Measurements from ENCODE around the gene RTN4R. TPM values are rescaled to one million over a fixed set of nuclear protein-coding genes. Genes with fewer than 3 reads are reported as not detected.

The RTN4R gene
- total and polyA plus RNA-seq, 2 of the 8 experiments (the other 6 are each of a cell fraction or from before 2014, with no cell fraction given), result 21.8 to 41.3 TPM

GRCh38 chr22:20233351-20234313, 34.5 kb downstream of the RTN4R start:
- H2BK5ac ChIP-seq (ENCODE audit: low read depth, low read length), result no peak overlapping the region
- POLR2A ChIA-PET (ENCODE audit: partially characterized antibody), result no interaction called here
- H3K4me1 ChIP-seq (replicated peaks in 1 of 4; ENCODE audit: control insufficient read depth in 3 of 4, insufficient read depth in 4 of 4, low read length in 3 of 4), result peaks cover 0 to under 1% (median 0%) of the 10 kb centered on the region in 4 experiments; a peak in 4 of 7 replicates
- H2BK15ac ChIP-seq (ENCODE audit: low read length), result no peak overlapping the region
- no peaks in the 10 kb centered on the region for H3K23me2 ChIP-seq (ENCODE audit: low read depth, low read length)
- H2AK5ac ChIP-seq (ENCODE audit: low read depth, low read length), result no peak overlapping the region
- no peak overlapping the region for H3K23ac ChIP-seq (ENCODE audit: insufficient read length)
- no peak overlapping the region for H3K56ac ChIP-seq (replicated peaks; ENCODE audit: insufficient read length, low read depth, low read length)
- no peak overlapping the region for H4K8ac ChIP-seq (ENCODE audit: extremely low read depth, insufficient read depth, low read length)
- H3K27me3 ChIP-seq (replicated peaks in 1 of 4; ENCODE audit: control insufficient read depth in 3 of 4, extremely low read depth in 1 of 4, insufficient read depth in 3 of 4, low read length in 3 of 4), result no peaks in the 10 kb centered on the region
- H3K79me2 ChIP-seq (ENCODE audit: control insufficient read depth in 1 of 2, insufficient read depth in 2 of 2, low read length in 2 of 2), result no peaks in the 10 kb centered on the region
- no peaks in the 10 kb centered on the region for H3K9me3 ChIP-seq (ENCODE audit: insufficient read depth in 2 of 2, low read depth in 1 of 2, low read length in 1 of 2)
- no peak overlapping the region for H3K4me3 ChIP-seq (ENCODE audit: extremely low read depth in 1 of 4, insufficient read depth in 2 of 4, low read depth in 3 of 4, low read length in 4 of 4)
- H2BK12ac ChIP-seq (ENCODE audit: low read depth, low read length), result no peak overlapping the region; the same call in 1 of the 2 replicates
- no peak overlapping the region for H3K4ac ChIP-seq (replicated peaks; ENCODE audit: insufficient read length, low read depth, low read length)
- no peak overlapping the region for H2BK120ac ChIP-seq (replicated peaks; ENCODE audit: low read depth, low read length)
- H3K18ac ChIP-seq (ENCODE audit: extremely low read depth, low read length), result no peak overlapping the region
- DNase-seq (ENCODE audit: low read depth in 1 of 2, low spot score in 2 of 2) (no peak), FAIRE-seq (no peak)
- no peaks in the 10 kb centered on the region for H3K79me1 ChIP-seq (ENCODE audit: low read depth, low read length)
- no peak overlapping the region for H4K91ac ChIP-seq (replicated peaks; ENCODE audit: insufficient read length, low read length)
- H3K14ac ChIP-seq (ENCODE audit: insufficient read length), result no peak overlapping the region
- H2BK20ac ChIP-seq (ENCODE audit: low read length), result no peak overlapping the region
- no peak overlapping the region for H3K9ac ChIP-seq (replicated peaks in 1 of 4; ENCODE audit: extremely low read depth in 1 of 4, low read depth in 3 of 4, low read length in 3 of 4)
- no peaks in the 10 kb centered on the region for H3K36me3 ChIP-seq (ENCODE audit: control insufficient read depth in 2 of 4, insufficient read depth in 4 of 4, low read length in 3 of 4)
- no peak overlapping the region for H4K5ac ChIP-seq (ENCODE audit: insufficient read length, low read depth, low read length)
- H2AFZ ChIP-seq (ENCODE audit: low read length), result no peak overlapping the region
- no peak overlapping the region for H3K4me2 ChIP-seq (ENCODE audit: insufficient read depth in 1 of 2, low read depth in 2 of 2, low read length in 2 of 2)
- H4K20me1 ChIP-seq (replicated peaks in 1 of 2; ENCODE audit: control insufficient read depth in 1 of 2, insufficient read depth in 2 of 2, low read length in 2 of 2), result peaks cover 0 to 2% of the 10 kb centered on the region in 2 experiments
- WGBS, 2 experiments (ENCODE audit: extremely low coverage in 1 of 2, insufficient coverage in 1 of 2, insufficient read length in 1 of 2, insufficient replicate concordance in 2 of 2, low coverage in 1 of 2, low lambda C conversion rate in 2 of 2, missing lambda C conversion rate in 1 of 2), result 86% methylated on average over 13 of the region's 13 CpGs; no CpG with 5 or more reads in 1 of the 2 experiments
- no peak overlapping the region for H3K27ac ChIP-seq (ENCODE audit: low read depth, low read length)
- CTCF ChIA-PET (ENCODE audit: partially characterized antibody), result interaction anchor here (1.1 to 1.7 kb wide), 2 partner anchors 10 to 53 kb away, joined by 3 read pairs; no protein-coding TSS in a partner anchor
- TF ChIP-seq TEAD4 (IDR thresholded peaks at IDR 0.05; ENCODE audit: low read depth, low read length) (no peak), BRCA1 (IDR thresholded peaks at IDR 0.05; ENCODE audit: low read depth, low read length) (no peak), BCL11A (IDR thresholded peaks at IDR 0.05; ENCODE audit: low read depth in 2 of 2, low read length in 2 of 2) (no peak), RNF2 (IDR thresholded peaks at IDR 0.05; ENCODE audit: borderline replicate concordance, low read depth, low read length, missing control alignments, poor library complexity, severe bottlenecking) (no peak), KDM4A (IDR thresholded peaks at IDR 0.05; ENCODE audit: low read depth, low read length, severe bottlenecking) (no peak), SIX5 (IDR thresholded peaks at IDR 0.05; ENCODE audit: low read depth, low read length) (no peak), CBX5 (IDR thresholded peaks at IDR 0.05; ENCODE audit: low read depth, low read length) (no peak), RBBP5 (IDR thresholded peaks at IDR 0.05; ENCODE audit: borderline replicate concordance, low read depth, low read length) (no peak), YY1 (IDR thresholded peaks at IDR 0.05; ENCODE audit: low read depth, low read length) (no peak), RFX5 (IDR thresholded peaks at IDR 0.05; ENCODE audit: borderline replicate concordance, low read depth, low read length) (no peak), CEBPB (IDR thresholded peaks at IDR 0.05; ENCODE audit: low read depth, low read length) (no peak), SRF (IDR thresholded peaks at IDR 0.05; ENCODE audit: low read depth, low read length) (no peak)

Data from H1 (cell line).